SU-DHL-6 (cell line): ENCODE results near the gene CTBP1.

Experiments
- H2AFZ ChIP-seq: fragments of 200-600 bp; sonication (generic); 2 replicates; pipeline ENCODE4 v1.6.1; 2014; ENCODE audit warnings: low read depth, mild to moderate bottlenecking, moderate library complexity, mixed read lengths, antibody characterized with exemption, low read length; ENCODE audit not compliant: severe bottlenecking
- H3F3A ChIP-seq: fragments of 200-600 bp; shearing (Covaris generic); 2 replicates; pipeline ENCODE4 v1.6.0; 2016; ENCODE audit warnings: antibody characterized with exemption, mild to moderate bottlenecking; ENCODE audit not compliant: insufficient read depth
- H3K27ac ChIP-seq: fragments of 200-600 bp; sonication (generic); 2 replicates; pipeline ENCODE4 v1.5.1; 2016; ENCODE audit warnings: low read depth, mild to moderate bottlenecking, low read length, moderate library complexity, mixed read lengths
- H3K27me3 ChIP-seq: fragments of 200-600 bp; sonication (generic), shearing (Covaris generic); 2 replicates; pipeline ENCODE4 v1.6.0; 2014; ENCODE audit warnings: mild to moderate bottlenecking, low read length
- H3K36me3 ChIP-seq: fragments of 200-600 bp; sonication (generic); 2 replicates; pipeline ENCODE4 v1.6.1; 2014; ENCODE audit warnings: mild to moderate bottlenecking, low read length, mixed read lengths
- H3K4me2 ChIP-seq: fragments of 300-600, 200-600 bp; shearing (Covaris generic), sonication (generic); 2 replicates; pipeline ENCODE4 v1.6.0; 2014; ENCODE audit warnings: low read length, low read depth, mild to moderate bottlenecking; ENCODE audit not compliant: poor library complexity, severe bottlenecking
- H3K4me3 ChIP-seq: fragments of 200-600 bp; sonication (generic); 2 replicates; pipeline ENCODE4 v1.5.1; 2014; ENCODE audit warnings: antibody characterized with exemption, low read length, mild to moderate bottlenecking, mixed read lengths; ENCODE audit not compliant: insufficient read depth, poor library complexity, severe bottlenecking
- H3K79me2 ChIP-seq: fragments of 200-600 bp; sonication (generic); 2 replicates; pipeline ENCODE4 v1.6.1; 2014; ENCODE audit warnings: mild to moderate bottlenecking, low read length, moderate library complexity; ENCODE audit not compliant: insufficient read depth
- H3K9ac ChIP-seq: fragments of 200-600 bp; sonication (generic); 2 replicates; pipeline ENCODE4 v1.7.0; 2014; ENCODE audit warnings: mild to moderate bottlenecking, low read length
- H3K9me2 ChIP-seq: fragments of 200-600 bp; sonication (generic); replicated peaks from 2 replicates; pipeline ENCODE4 v1.6.1; 2014; ENCODE audit warnings: low read length; ENCODE audit not compliant: insufficient read depth
- H3K9me3 ChIP-seq: fragments of 200-600 bp; sonication (generic); 2 replicates; pipeline ENCODE4 v1.6.1; 2014; ENCODE audit warnings: low read length, mixed read lengths; ENCODE audit not compliant: insufficient read depth
- H4K20me1 ChIP-seq: fragments of 200-600 bp; sonication (generic); 2 replicates; pipeline ENCODE4 v1.6.1; 2014; ENCODE audit warnings: low read depth, mild to moderate bottlenecking, antibody characterized with exemption, low read length, moderate library complexity, mixed read lengths
- CTCF ChIP-seq: fragments of 200-600 bp; sonication (generic); IDR thresholded peaks from one replicate; pipeline ENCODE4 v1.5.1; 2017; ENCODE audit warnings: antibody characterized with exemption, mild to moderate bottlenecking, low read length, moderate library complexity; ENCODE audit not compliant: insufficient read depth, poor library complexity, severe bottlenecking
- EZH2phosphoT487 ChIP-seq: fragments of 200-600 bp; sonication (generic), shearing (Covaris generic); conservative IDR thresholded peaks from 2 replicates; pipeline ENCODE4 v1.6.1; 2018; ENCODE audit warnings: mild to moderate bottlenecking, antibody characterized with exemption, low read length, moderate library complexity, mixed read lengths

Gene CTBP1

GRCh38 chr4:1250527-1250812 is 1.5 kb upstream of the CTBP1 start:
- Histone ChIP-seq H4K20me1 (no peaks in the 10 kb centered on the region; the same call in 1 of the 2 replicates), H3K79me2 (peaks cover 38% of the 10 kb centered on the region), H2AFZ (no peak overlapping the region), H3K4me3 (no peak overlapping the region), H3K4me2 (peak overlapping the region; percentile 91), H3K9me2 (no peaks in the 10 kb centered on the region), H3K27me3 (no peaks in the 10 kb centered on the region), H3K9ac (peak overlapping the region; percentile 98), H3K27ac (no peak overlapping the region), H3K9me3 (no peaks in the 10 kb centered on the region), H3K36me3 (peaks cover 4% of the 10 kb centered on the region; the same call in 1 of the 2 replicates), H3F3A (no peaks in the 10 kb centered on the region)
- TF ChIP-seq CTCF (no peak), EZH2phosphoT487 (no peak)

GRCh38 chr4:1249731-1250526 is 999 bp upstream of the CTBP1 start:
- Histone ChIP-seq H3F3A (no peaks in the 10 kb centered on the region), H3K9me3 (no peaks in the 10 kb centered on the region), H3K4me3 (peak overlapping the region; percentile 76), H3K4me2 (peak overlapping the region; percentile 91), H2AFZ (peak overlapping the region; percentile 86), H3K27ac (peak overlapping the region; percentile 89), H3K9me2 (no peaks in the 10 kb centered on the region), H3K79me2 (peaks cover 44% of the 10 kb centered on the region), H3K9ac (peak overlapping the region; percentile 98), H3K36me3 (peaks cover 4% of the 10 kb centered on the region; the same call in 1 of the 2 replicates), H4K20me1 (no peaks in the 10 kb centered on the region; the same call in 1 of the 2 replicates), H3K27me3 (no peaks in the 10 kb centered on the region)
- TF ChIP-seq EZH2phosphoT487: no peak
- TF ChIP-seq CTCF: no peak

- H3K9ac ChIP-seq: peak overlapping the region; percentile 98
Observed at GRCh38 chr4:1249148-1249730, 309 bp upstream of the CTBP1 start.

More at GRCh38 chr4:1249148-1249730, 309 bp upstream of the CTBP1 start:
- Histone ChIP-seq H3K36me3 (peaks cover 4% of the 10 kb centered on the region; the same call in 1 of the 2 replicates), H3K27me3 (no peaks in the 10 kb centered on the region), H3K9me2 (no peaks in the 10 kb centered on the region), H3K9me3 (no peaks in the 10 kb centered on the region), H3F3A (no peaks in the 10 kb centered on the region), H2AFZ (peak overlapping the region; percentile 86), H3K79me2 (peaks cover 51% of the 10 kb centered on the region), H4K20me1 (no peaks in the 10 kb centered on the region; the same call in 1 of the 2 replicates), H3K4me2 (peak overlapping the region; percentile 91), H3K4me3 (peak overlapping the region; percentile 76), H3K27ac (peak overlapping the region; percentile 89)
- TF ChIP-seq EZH2phosphoT487 (no peak), CTCF (no peak)
